HG03520 (cell line): ENCODE data around the gene KCNB1.

Experiments
- ATAC-seq: cut with Tn5 transposase; IDR thresholded peaks from one replicate; pipeline ENCODE4 v1.9.1; 2021; ENCODE audit warnings: mild to moderate bottlenecking, moderate library complexity; ENCODE audit not compliant: unreplicated experiment

The KCNB1 gene

DNA sequence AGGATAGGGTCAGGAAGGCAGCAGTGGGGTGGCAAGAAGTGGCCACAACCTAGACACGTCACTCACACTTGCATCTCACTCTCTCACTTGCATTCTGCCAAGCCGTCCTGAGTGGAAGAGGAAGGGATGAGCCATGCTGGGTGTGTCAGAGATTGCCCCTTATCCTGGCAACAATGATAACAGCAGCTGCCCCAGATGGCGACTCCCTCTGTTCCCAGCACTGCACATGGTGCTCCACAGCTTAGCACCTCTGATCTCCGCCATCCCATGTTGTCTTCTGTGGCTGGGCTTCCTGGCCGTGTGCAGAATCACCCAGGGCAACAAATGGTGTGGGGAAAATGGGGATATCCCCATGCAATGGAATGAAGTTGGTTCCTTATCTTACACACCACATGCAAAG, 11.1 kb downstream of the KCNB1 start:
- ATAC-seq, result no peak

DNA sequence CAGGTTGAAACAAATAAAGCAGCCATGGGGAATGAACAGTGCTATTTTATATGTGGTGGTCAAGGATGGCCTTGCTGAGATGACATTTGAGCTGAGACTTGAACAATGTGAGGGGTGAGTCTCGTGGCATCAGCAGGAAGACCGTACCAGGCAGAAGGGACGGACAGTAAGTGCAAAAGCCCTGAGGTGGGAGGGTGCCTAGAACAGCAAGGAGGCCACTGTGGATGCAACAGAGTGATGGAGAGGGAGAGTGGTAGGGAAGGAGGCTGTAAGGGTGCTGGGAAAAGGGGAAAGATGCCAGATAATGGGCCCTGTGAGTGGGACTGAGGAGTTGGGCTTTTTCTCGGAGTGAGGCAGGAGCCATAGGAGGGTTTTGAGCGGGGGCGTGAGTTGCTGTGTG, 11.5 kb downstream of the KCNB1 start:
- no peak for ATAC-seq

DNA sequence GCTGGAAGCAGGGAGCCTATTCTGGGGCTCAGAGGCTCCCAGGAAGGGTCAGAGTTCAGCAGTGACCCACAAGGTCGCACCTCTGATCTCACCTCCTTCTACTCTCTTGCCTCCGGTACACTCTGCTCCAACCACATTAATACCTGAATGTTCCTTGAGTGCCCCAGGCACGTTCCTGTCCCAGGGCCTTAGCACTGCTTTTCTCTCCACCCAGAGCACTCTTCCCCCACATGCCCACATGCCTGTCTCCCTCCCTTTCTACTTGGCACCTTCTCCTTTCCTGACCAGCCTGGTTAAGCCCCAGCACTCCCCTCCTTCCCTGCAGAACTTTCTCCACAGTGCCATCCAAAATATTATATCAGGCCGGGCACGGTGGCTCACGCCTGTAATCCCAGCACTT, 13.4 kb downstream of the KCNB1 start:
- no peak for ATAC-seq

DNA sequence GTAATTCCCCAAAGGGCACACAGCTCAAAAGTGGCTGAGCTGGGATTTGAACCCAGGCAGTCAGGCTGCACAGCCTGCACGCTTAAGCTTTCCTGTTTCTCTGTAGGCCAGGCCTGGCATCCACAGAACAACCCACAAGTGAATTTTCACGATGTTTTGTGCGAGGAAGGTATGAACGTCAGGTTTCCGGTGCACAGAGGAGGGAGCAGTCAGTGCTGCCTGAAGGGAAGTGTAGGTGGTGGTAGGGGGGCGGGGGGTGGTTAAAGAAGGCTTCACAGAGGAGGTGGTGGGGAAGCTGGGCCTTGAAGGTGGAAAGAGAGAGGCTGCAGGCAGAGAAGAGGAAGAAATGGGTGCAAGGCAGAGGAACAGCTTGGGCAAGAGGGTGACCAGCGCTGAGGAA, 14.1 kb downstream of the KCNB1 start:
- no peak for ATAC-seq

- no peak for ATAC-seq
Measured at GRCh38 chr20:49466114-49466912, 16.2 kb downstream of the KCNB1 start.

GRCh38 chr20:49464556-49464955, 17.9 kb downstream of the KCNB1 start:
- no peak for ATAC-seq

DNA sequence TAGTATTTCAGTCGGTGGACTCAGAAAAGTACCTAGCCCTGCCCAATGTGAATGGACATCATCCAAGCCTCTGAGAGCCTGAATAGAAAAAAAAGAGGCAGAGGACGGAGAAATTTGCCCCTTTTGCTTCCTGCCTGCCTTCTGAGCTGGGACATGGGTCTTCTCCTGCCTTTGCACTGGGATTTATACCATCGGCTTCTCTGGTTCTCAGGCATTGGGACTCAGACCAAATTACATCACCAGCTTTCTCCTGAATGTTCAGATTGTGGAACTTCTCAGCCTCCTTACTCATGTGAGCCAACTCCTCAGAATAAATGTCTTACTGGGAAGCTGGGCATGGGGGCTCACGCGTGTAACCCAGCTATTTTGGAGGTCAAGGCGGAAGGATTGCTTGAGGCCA, 19.8 kb downstream of the KCNB1 start:
- no peak for ATAC-seq

DNA sequence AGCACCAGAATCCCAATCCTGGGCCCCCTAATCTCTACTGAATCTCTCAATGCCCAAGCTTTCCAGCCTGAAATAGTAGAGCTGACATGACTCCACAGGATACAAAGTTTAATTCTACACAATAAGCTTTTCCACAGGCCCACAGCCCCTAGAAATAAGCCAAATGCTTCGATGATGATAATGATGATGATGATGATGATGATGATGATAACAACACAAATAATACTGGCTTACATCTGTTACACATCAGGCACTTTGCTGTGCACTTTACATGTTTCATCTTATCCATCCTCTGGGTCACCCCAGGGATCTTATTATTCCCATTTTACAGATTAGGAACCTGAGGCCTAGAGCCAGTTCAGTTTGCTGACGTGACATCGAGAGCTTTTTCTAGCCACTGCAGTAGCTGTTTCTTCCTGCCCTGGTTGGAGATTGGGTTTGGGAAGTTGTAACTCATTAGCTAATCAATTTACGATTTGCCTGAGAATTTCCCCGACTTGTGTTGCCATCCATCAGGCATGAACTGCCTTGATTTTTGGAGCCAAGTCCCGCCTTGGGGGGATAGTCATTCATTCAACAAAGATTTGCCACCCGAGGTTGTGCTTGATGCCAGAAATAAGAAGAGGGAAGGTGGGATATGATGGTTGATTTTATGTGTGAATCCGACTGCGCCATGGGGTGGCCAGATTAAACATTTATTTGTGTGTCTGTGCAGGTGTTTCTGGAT, 20.4 kb downstream of the KCNB1 start:
- no peak for ATAC-seq

DNA sequence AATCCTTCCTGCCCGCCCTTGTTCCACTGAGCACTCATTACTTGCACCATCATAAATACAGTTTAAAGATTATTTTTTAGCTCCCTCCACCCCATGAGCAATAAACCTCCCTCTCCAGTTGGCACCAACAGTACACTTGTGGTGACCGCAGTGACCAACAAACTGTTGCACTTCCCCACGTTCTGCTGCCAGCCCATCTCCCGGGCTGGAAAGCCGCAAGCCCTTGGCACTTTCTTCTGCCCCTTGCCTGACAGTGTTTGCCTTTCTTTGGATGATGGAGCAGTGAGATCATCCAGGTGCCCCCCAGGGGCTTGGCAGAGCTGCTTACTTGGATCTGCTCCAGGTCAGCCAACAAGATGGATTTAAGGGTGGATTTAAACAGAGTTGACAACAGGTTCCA, 21.6 kb downstream of the KCNB1 start:
- no peak for ATAC-seq

- ATAC-seq, result no peak
Measured at GRCh38 chr20:49460131-49460530, 22.3 kb downstream of the KCNB1 start.

- no peak for ATAC-seq
Measured at GRCh38 chr20:49459684-49460083, 22.8 kb downstream of the KCNB1 start.

DNA sequence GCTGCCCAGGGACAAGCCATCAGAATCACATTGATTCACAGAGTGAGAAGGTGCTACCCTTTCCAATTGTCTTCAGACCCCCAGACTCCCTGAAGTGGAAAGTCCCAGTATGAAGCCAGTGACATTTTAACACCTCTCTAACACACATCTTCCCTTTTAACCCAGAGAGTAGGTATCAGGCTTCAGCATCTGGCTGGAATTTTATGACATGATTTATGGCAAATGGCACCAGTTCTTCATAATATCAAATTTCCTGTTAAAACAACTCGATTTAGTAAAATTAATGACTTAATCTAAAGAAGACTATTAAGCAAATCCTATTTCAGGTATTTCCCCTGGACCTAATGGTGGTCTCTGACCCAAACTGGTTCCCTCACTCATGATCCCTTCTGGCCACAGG, 25.0 kb downstream of the KCNB1 start:
- no peak for ATAC-seq

DNA sequence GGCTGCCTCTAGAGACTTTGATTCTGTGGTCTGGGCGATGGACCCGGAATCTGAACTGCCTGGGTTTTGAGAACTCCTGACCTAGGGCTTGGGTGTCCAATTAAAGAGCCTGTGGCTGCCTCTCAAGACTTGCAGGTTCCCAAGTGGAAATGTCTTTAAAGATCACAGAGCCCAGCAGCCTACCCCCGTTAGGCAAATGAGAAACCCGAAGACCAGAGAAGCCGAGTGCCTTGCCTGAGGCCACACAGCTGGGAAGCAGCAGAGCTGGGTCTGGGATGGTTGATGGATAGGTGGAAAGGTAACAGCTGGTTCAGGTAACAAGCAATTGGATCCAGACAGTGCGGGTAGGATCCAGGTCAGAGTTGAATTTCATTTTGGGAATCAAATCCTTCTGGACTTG, 25.8 kb downstream of the KCNB1 start:
- ATAC-seq, result no peak

GRCh38 chr20:49455691-49456090, 26.8 kb downstream of the KCNB1 start:
- no peak for ATAC-seq

DNA sequence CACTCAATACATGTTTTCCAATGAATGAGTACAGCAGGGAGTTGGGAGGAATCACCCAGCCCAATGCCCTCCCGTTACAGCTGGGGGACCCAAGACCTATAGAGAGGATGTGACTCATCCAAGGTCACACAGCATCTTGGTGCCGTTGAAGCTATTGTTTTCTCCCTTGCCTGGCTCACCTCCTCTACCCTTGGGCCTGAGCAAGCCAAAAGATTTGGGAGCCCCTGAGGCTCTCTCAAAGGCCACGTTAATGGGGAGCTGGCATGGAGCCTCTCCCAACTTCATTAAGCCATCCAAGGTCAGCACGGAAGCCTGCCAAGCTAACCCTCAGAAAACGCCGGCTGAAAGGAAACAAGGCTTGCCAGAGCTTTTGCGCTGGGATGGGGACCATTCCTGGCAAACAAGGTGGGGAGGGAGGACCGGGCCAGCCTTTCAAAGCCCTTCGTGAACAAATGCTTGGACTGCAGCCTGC, 30.4 kb downstream of the KCNB1 start:
- ATAC-seq, result no peak

- ATAC-seq, result no peak
Measured at GRCh38 chr20:49450281-49450721, 32.2 kb downstream of the KCNB1 start.

DNA sequence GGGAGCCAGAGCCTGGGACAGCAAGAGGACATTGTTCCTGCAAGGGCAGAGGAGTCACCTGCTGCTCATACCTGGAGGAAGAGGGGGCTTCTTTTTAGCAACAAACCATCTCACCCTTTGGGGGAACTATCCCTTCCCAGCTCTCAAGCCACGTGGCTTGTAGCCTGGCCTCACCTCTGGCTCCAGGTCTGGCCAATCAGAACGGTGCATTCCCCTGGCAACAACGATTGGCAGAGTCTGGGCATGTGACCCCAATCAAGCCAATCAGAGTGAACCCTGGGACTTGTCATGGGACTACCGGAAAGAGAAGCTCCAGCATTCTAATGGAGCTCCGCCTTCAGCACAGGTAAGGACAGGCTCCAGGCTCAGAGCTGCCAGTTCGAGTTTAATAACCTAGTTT, 33.6 kb downstream of the KCNB1 start:
- no peak for ATAC-seq

- no peak for ATAC-seq
Measured at GRCh38 chr20:49447946-49448809, 34.3 kb downstream of the KCNB1 start.

DNA sequence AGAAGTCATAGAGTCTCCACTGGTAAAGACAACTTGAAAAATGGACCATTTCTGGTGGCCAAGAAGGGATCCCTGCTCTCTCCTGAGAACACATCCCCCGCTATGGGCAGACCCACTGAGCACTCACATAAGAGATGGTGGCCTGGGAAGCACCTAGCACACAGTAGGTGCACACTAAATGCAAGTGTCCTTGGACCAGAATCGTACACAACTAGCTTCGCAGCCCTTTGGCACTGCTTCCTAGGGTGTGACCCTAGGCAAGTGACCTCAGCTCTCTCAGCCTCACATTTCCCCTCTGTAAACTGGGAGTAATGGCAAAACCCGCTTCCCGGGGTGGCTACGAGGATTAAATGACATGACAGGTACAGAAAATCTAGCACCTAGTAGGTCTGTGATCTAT, 35.1 kb downstream of the KCNB1 start:
- ATAC-seq, result no peak

DNA sequence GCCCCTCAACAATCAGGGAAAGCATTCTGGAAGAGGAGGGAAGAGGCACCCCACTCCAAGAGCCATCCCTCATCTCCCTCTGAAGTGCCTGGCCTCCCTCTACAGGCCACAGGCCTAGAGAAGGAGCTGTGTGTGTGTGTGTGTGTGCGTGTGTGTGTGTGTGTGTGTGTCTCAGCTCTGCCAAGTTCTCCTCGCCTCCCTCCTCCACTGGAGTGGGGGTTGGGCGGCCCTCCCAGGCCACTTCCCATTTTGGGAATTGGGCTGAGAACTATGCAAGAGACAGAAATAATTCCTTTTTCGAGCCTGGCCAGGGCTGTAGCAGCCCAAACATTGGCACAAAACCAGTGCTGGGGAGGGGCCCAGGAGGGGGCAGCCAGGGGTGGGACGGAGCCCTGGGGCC, 35.7 kb downstream of the KCNB1 start:
- no peak for ATAC-seq

DNA sequence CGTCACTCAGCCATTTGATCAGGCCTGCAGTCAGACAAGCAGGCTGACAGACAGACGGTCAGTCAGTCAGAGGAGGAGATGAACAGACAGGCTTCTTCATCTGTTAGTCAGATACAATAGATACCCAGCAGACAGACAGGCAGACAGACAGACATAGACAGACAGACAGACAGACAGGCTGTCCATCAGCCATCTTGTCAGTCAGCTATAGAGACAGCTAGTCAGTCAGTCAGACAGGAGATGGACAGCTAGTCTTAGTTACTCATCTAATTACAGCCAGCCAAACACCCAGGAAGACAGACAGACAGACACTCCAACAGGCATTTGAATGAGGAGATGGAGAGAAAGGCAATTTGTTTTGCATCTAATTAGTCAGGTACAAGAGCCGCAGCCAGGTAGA, 36.4 kb downstream of the KCNB1 start:
- no peak for ATAC-seq
